ENCODE measurements around the gene USP14.

Gene USP14

GRCh38 chr18:148841-149240, 9.5 kb upstream of the USP14 start:
- no peak overlapping the region for H3K9ac ChIP-seq (ENCODE audit: low read depth, low read length)
- DNase-seq (no peak), ATAC-seq (ENCODE audit: insufficient read depth, low read depth) (no peak)
- no peak overlapping the region for H2AFZ ChIP-seq (ENCODE audit: low read depth, low read length)
- H3K36me3 ChIP-seq (ENCODE audit: insufficient read depth, low read length) = no peaks in the 10 kb centered on the region
- no peaks in the 10 kb centered on the region for H4K20me1 ChIP-seq (ENCODE audit: insufficient read depth, low read length)
- no peak overlapping the region for H3K4me3 ChIP-seq (ENCODE audit: low read depth in 1 of 2, low read length in 2 of 2)
- H3K4me1 ChIP-seq (ENCODE audit: insufficient read depth, low read length) = no peaks in the 10 kb centered on the region
- TF ChIP-seq EZH2 (IDR thresholded peaks at IDR 0.05; ENCODE audit: borderline replicate concordance, low read depth, low read length, severe bottlenecking) (no peak), CTCF (IDR thresholded peaks at IDR 0.05; ENCODE audit: borderline replicate concordance, extremely low read depth, low read length, poor library complexity, severe bottlenecking) (no peak)
- H3K27ac ChIP-seq (ENCODE audit: low read length) = no peak overlapping the region
- H3K27me3 ChIP-seq (ENCODE audit: insufficient read depth, low read length, poor library complexity) = peaks cover 17% of the 10 kb centered on the region
- no peak overlapping the region for H3K4me2 ChIP-seq (ENCODE audit: insufficient read depth, low read length)
- H3K79me2 ChIP-seq (ENCODE audit: insufficient read depth, low read length) = no peaks in the 10 kb centered on the region
- H3K9me3 ChIP-seq (ENCODE audit: insufficient read depth, low read length, severe bottlenecking) = no peaks in the 10 kb centered on the region

GRCh38 chr18:154151-154550, 4.2 kb upstream of the USP14 start:
- no peak overlapping the region for H3K9ac ChIP-seq (ENCODE audit: low read depth, low read length)
- peaks cover 4% of the 10 kb centered on the region for H4K20me1 ChIP-seq (ENCODE audit: insufficient read depth, low read length)
- no peak overlapping the region for H3K4me2 ChIP-seq (ENCODE audit: insufficient read depth, low read length)
- H3K27me3 ChIP-seq (ENCODE audit: insufficient read depth, low read length, poor library complexity) = peaks cover 17% of the 10 kb centered on the region
- H3K36me3 ChIP-seq (ENCODE audit: insufficient read depth, low read length) = no peaks in the 10 kb centered on the region
- H3K4me3 ChIP-seq (ENCODE audit: low read depth in 1 of 2, low read length in 2 of 2) = no peak overlapping the region
- no peak overlapping the region for H2AFZ ChIP-seq (ENCODE audit: low read depth, low read length)
- H3K27ac ChIP-seq (ENCODE audit: low read length) = no peak overlapping the region
- no peak for TF ChIP-seq CTCF (IDR thresholded peaks at IDR 0.05; ENCODE audit: borderline replicate concordance, extremely low read depth, low read length, poor library complexity, severe bottlenecking)
- TF ChIP-seq EZH2 (IDR thresholded peaks at IDR 0.05; ENCODE audit: borderline replicate concordance, low read depth, low read length, severe bottlenecking) = no peak
- no peak for DNase-seq
- ATAC-seq (ENCODE audit: insufficient read depth, low read depth) = no peak
- H3K4me1 ChIP-seq (ENCODE audit: insufficient read depth, low read length) = peaks cover 9% of the 10 kb centered on the region
- H3K79me2 ChIP-seq (ENCODE audit: insufficient read depth, low read length) = peaks cover 12% of the 10 kb centered on the region
- no peaks in the 10 kb centered on the region for H3K9me3 ChIP-seq (ENCODE audit: insufficient read depth, low read length, severe bottlenecking)

DNA sequence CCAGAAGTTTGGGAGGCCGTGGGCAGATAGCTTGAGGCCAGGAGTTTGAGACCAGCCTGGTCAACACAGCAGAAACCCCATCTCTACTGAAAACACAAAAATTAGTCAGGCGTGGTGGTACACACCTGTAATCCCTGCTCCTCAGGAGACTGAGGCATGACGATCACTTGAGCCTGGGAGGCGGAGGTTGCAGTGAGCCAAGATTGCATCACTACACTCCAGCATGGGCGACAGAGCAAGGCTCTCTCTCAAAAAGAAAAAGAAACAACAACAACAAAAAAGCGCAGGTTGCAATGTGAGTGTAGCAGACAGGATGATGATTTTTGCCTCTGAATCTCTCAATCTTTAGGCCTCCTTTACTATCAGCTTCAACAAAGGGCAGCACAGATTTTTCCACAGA, 2.7 kb upstream of the USP14 start:
- Histone ChIP-seq H3K27ac (ENCODE audit: low read length) (no peak overlapping the region), H3K4me1 (ENCODE audit: insufficient read depth, low read length) (peaks cover 24% of the 10 kb centered on the region), H3K27me3 (ENCODE audit: insufficient read depth, low read length, poor library complexity) (peaks cover 12% of the 10 kb centered on the region), H3K9ac (ENCODE audit: low read depth, low read length) (no peak overlapping the region), H4K20me1 (ENCODE audit: insufficient read depth, low read length) (peaks cover 19% of the 10 kb centered on the region), H3K4me2 (ENCODE audit: insufficient read depth, low read length) (no peak overlapping the region), H3K4me3 (ENCODE audit: low read depth in 1 of 2, low read length in 2 of 2) (no peak overlapping the region), H2AFZ (ENCODE audit: low read depth, low read length) (no peak overlapping the region; the same call in 1 of the 2 replicates), H3K9me3 (ENCODE audit: insufficient read depth, low read length, severe bottlenecking) (no peaks in the 10 kb centered on the region), H3K36me3 (ENCODE audit: insufficient read depth, low read length) (no peaks in the 10 kb centered on the region), H3K79me2 (ENCODE audit: insufficient read depth, low read length) (peaks cover 27% of the 10 kb centered on the region)
- TF ChIP-seq EZH2 (IDR thresholded peaks at IDR 0.05; ENCODE audit: borderline replicate concordance, low read depth, low read length, severe bottlenecking) (no peak), CTCF (IDR thresholded peaks at IDR 0.05; ENCODE audit: borderline replicate concordance, extremely low read depth, low read length, poor library complexity, severe bottlenecking) (no peak)
- ATAC-seq (ENCODE audit: insufficient read depth, low read depth) (no peak), DNase-seq (no peak)

Measured in DND-41 (cell line).